ENCODE data around the gene TAF5L. TPM values are rescaled to one million over a fixed set of nuclear protein-coding genes. Genes with fewer than 3 reads are reported as not detected.
A peak's percentile ranks its signal among the peaks of the same experiment; 100 is the strongest.

Gene TAF5L
- total and polyA plus RNA-seq, 2 of the 13 experiments (the other 11 are each of a cell fraction or from before 2014, with no cell fraction given), result 10.8 to 18.2 TPM

DNA sequence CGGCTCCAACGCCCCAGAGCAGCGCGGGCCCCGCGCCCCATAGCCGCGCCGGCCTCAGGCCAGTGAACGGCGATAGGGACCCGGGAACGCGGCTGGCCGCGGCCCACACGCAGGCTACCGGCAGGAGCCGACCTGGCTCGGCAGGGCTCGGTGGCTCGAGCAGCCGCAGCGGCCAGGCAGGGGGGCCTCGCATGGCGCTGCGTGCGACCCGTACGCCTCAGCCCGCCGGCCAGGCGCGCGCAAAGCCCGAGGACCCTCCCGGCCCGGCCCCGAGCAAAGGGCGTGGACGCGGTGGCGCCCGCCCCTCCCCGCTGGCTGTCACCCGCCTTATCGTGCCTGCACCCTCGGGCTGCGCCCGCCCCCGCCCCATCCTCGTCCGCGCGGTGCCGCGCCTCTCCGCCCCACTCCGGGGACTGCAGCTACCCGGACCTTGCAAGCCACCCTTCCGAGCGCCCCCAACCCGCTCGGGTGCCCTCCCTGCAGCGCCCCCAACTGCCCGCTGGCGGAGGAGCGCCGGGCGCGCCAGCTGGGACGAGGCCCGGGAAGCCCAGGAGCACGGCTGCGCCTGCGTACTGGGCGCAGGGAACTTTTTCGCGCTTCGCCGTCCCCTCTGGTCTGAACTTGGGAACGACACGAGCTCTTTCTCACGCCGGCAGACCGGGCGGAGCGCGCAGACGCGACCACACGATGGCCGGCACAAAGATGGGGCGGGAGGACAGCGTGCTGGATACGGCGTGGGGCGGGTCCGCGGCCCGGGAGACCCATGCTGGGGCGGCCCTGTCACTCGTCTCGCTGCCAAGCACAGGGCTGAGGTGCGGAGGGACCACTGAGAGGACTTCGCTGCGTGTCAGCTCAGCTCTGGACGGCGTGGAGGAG is 67.2 kb downstream of the TAF5L start, which contains the start of gene ABCB10 (continued):
- TF ChIP-seq, protein P1, sequence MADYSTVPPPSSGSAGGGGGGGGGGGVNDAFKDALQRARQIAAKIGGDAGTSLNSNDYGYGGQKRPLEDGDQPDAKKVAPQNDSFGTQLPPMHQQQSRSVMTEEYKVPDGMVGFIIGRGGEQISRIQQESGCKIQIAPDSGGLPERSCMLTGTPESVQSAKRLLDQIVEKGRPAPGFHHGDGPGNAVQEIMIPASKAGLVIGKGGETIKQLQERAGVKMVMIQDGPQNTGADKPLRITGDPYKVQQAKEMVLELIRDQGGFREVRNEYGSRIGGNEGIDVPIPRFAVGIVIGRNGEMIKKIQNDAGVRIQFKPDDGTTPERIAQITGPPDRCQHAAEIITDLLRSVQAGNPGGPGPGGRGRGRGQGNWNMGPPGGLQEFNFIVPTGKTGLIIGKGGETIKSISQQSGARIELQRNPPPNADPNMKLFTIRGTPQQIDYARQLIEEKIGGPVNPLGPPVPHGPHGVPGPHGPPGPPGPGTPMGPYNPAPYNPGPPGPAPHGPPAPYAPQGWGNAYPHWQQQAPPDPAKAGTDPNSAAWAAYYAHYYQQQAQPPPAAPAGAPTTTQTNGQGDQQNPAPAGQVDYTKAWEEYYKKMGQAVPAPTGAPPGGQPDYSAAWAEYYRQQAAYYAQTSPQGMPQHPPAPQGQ (CRISPR knock-in tag; IDR thresholded peaks at IDR 0.05; ENCODE audit: borderline replicate concordance), result no peak; the same call in 1 of the 2 replicates
- TF ChIP-seq ARNT2 (CRISPR knock-in tag; IDR thresholded peaks at IDR 0.05; ENCODE audit: low read depth) (peak; percentile 88), ZNF274 (CRISPR knock-in tag; IDR thresholded peaks at IDR 0.05) (peak; percentile 72), ZNF724P (CRISPR knock-in tag; IDR thresholded peaks at IDR 0.05; ENCODE audit: borderline replicate concordance) (0 out of 2 replicates have a peak, but pooled peaks have one; percentile 17), ASH2L (IDR thresholded peaks at IDR 0.05; ENCODE audit: insufficient read length, low read depth, low read length) (no peak), HOXD1 (CRISPR knock-in tag; IDR thresholded peaks at IDR 0.05) (peak; percentile 77), ZFY (CRISPR knock-in tag; IDR thresholded peaks at IDR 0.05) (peak; percentile 90)
- TF ChIP-seq, protein P2, sequence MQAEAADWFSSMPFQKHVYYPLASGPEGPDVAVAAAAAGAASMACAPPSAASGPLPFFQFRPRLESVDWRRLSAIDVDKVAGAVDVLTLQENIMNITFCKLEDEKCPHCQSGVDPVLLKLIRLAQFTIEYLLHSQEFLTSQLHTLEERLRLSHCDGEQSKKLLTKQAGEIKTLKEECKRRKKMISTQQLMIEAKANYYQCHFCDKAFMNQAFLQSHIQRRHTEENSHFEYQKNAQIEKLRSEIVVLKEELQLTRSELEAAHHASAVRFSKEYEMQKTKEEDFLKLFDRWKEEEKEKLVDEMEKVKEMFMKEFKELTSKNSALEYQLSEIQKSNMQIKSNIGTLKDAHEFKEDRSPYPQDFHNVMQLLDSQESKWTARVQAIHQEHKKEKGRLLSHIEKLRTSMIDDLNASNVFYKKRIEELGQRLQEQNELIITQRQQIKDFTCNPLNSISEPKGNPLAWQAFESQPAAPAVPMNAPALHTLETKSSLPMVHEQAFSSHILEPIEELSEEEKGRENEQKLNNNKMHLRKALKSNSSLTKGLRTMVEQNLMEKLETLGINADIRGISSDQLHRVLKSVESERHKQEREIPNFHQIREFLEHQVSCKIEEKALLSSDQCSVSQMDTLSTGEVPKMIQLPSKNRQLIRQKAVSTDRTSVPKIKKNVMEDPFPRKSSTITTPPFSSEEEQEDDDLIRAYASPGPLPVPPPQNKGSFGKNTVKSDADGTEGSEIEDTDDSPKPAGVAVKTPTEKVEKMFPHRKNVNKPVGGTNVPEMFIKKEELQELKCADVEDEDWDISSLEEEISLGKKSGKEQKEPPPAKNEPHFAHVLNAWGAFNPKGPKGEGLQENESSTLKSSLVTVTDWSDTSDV (CRISPR knock-in tag; IDR thresholded peaks at IDR 0.05), result 0 out of 2 replicates have a peak, but pooled peaks have one; percentile 47
- TF ChIP-seq, protein P3, sequence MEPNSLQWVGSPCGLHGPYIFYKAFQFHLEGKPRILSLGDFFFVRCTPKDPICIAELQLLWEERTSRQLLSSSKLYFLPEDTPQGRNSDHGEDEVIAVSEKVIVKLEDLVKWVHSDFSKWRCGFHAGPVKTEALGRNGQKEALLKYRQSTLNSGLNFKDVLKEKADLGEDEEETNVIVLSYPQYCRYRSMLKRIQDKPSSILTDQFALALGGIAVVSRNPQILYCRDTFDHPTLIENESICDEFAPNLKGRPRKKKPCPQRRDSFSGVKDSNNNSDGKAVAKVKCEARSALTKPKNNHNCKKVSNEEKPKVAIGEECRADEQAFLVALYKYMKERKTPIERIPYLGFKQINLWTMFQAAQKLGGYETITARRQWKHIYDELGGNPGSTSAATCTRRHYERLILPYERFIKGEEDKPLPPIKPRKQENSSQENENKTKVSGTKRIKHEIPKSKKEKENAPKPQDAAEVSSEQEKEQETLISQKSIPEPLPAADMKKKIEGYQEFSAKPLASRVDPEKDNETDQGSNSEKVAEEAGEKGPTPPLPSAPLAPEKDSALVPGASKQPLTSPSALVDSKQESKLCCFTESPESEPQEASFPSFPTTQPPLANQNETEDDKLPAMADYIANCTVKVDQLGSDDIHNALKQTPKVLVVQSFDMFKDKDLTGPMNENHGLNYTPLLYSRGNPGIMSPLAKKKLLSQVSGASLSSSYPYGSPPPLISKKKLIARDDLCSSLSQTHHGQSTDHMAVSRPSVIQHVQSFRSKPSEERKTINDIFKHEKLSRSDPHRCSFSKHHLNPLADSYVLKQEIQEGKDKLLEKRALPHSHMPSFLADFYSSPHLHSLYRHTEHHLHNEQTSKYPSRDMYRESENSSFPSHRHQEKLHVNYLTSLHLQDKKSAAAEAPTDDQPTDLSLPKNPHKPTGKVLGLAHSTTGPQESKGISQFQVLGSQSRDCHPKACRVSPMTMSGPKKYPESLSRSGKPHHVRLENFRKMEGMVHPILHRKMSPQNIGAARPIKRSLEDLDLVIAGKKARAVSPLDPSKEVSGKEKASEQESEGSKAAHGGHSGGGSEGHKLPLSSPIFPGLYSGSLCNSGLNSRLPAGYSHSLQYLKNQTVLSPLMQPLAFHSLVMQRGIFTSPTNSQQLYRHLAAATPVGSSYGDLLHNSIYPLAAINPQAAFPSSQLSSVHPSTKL (CRISPR knock-in tag; IDR thresholded peaks at IDR 0.05), result peak; percentile 63
- TF ChIP-seq, protein P4, sequence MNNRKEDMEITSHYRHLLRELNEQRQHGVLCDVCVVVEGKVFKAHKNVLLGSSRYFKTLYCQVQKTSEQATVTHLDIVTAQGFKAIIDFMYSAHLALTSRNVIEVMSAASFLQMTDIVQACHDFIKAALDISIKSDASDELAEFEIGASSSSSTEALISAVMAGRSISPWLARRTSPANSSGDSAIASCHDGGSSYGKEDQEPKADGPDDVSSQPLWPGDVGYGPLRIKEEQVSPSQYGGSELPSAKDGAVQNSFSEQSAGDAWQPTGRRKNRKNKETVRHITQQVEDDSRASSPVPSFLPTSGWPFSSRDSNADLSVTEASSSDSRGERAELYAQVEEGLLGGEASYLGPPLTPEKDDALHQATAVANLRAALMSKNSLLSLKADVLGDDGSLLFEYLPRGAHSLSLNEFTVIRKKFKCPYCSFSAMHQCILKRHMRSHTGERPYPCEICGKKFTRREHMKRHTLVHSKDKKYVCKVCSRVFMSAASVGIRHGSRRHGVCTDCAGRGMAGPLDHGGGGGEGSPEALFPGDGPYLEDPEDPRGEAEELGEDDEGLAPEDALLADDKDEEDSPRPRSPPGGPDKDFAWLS (CRISPR knock-in tag; IDR thresholded peaks at IDR 0.05; ENCODE audit: borderline replicate concordance), result 0 out of 2 replicates have a peak, but pooled peaks have one; percentile 77
- TF ChIP-seq, protein P5, sequence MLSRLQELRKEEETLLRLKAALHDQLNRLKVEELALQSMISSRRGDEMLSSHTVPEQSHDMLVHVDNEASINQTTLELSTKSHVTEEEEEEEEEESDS (CRISPR knock-in tag; IDR thresholded peaks at IDR 0.05; ENCODE audit: borderline replicate concordance), result no peak
